ENCODE results near the gene SNX9. TPM values are rescaled to one million over a fixed set of nuclear protein-coding genes. Genes with fewer than 3 reads are reported as not detected.

Gene SNX9
- polyA plus RNA-seq, 2 of the 4 experiments (the other 2 are of a cell fraction): 13.9 to 29.8 TPM

GRCh38 chr6:157867155-157867559 lies 44.1 kb downstream of the SNX9 start (continued):
- TF ChIP-seq SMC3 (IDR thresholded peaks at IDR 0.05): no peak
- no peak for TF ChIP-seq JUN (IDR thresholded peaks at IDR 0.05)
- TF ChIP-seq SREBF2 (IDR thresholded peaks at IDR 0.05): no peak

GRCh38 chr6:157867981-157868380 lies 44.9 kb downstream of the SNX9 start:
- ATAC-seq: no peak
- H3K4me3 ChIP-seq: no peak overlapping the region
- H3K4me1 ChIP-seq: peaks cover 25% of the 10 kb centered on the region
- ChIA-PET CTCF (interaction anchor here (2.0 kb wide), 1 partner anchor 106 kb away, joined by 4 read pairs; no protein-coding TSS in a partner anchor), POLR2A (no interaction called here)
- H3K4me2 ChIP-seq: no peak overlapping the region
- no peak for FAIRE-seq
- H3K27ac ChIP-seq: no peak overlapping the region
- no peak for DNase-seq (ENCODE audit: low read depth in 1 of 2, low spot score in 1 of 2)
- H3K9me3 ChIP-seq: no peaks in the 10 kb centered on the region
- no peak for TF ChIP-seq CHD2 (IDR thresholded peaks at IDR 0.05; ENCODE audit: low read length, partially characterized antibody)
- TF ChIP-seq ZSCAN20 (CRISPR knock-in tag; IDR thresholded peaks at IDR 0.05): no peak
- no peak for TF ChIP-seq KDM1A (IDR thresholded peaks at IDR 0.05; ENCODE audit: low read depth)
- TF ChIP-seq HEYL (CRISPR knock-in tag; IDR thresholded peaks at IDR 0.05): no peak
- no peak for TF ChIP-seq ATOH8 (CRISPR knock-in tag; IDR thresholded peaks at IDR 0.05; ENCODE audit: low read depth)
- no peak for TF ChIP-seq POLR2A (IDR thresholded peaks at IDR 0.05; ENCODE audit: low read length)
- no peak for TF ChIP-seq MAX (IDR thresholded peaks at IDR 0.05)
- TF ChIP-seq NPAS2 (CRISPR knock-in tag; IDR thresholded peaks at IDR 0.05; ENCODE audit: borderline replicate concordance): no peak
- TF ChIP-seq JUN (IDR thresholded peaks at IDR 0.05): no peak
- no peak for TF ChIP-seq HES2 (IDR thresholded peaks at IDR 0.05)
- TF ChIP-seq MAFK (IDR thresholded peaks at IDR 0.05; ENCODE audit: partially characterized antibody): no peak
- TF ChIP-seq PHF8 (IDR thresholded peaks at IDR 0.05; ENCODE audit: borderline replicate concordance, low read depth): no peak

- Histone ChIP-seq H3K27ac (no peak overlapping the region), H3K4me3 (no peak overlapping the region), H3K4me1 (peaks cover 25% of the 10 kb centered on the region), H3K4me2 (no peak overlapping the region), H3K9me3 (no peaks in the 10 kb centered on the region)
- TF ChIP-seq CEBPB (IDR thresholded peaks at IDR 0.05) (no peak), ATOH8 (CRISPR knock-in tag; IDR thresholded peaks at IDR 0.05; ENCODE audit: low read depth) (no peak), E2F6 (IDR thresholded peaks at IDR 0.05; ENCODE audit: borderline replicate concordance, low read depth) (no peak), POLR2AphosphoS2 (conservative IDR thresholded peaks at IDR 0.05; ENCODE audit: low read length) (no peak), BHLHE40 (IDR thresholded peaks at IDR 0.05; ENCODE audit: low read depth, low read length) (no peak), HEYL (CRISPR knock-in tag; IDR thresholded peaks at IDR 0.05) (no peak), ESRRA (IDR thresholded peaks at IDR 0.05; ENCODE audit: borderline replicate concordance, low read length) (no peak), CBX8 (IDR thresholded peaks at IDR 0.05) (no peak), FOXS1 (CRISPR knock-in tag; IDR thresholded peaks at IDR 0.05) (no peak), JUN (IDR thresholded peaks at IDR 0.05) (no peak), TFCP2L1 (CRISPR knock-in tag; IDR thresholded peaks at IDR 0.05) (no peak), REST (IDR thresholded peaks at IDR 0.05) (no peak)
- 85% methylated on average over 10 of the region's 10 CpGs for WGBS (ENCODE audit: missing lambda C conversion rate)
- ChIA-PET CTCF (interaction anchor here (2.0 kb wide), 1 partner anchor 107 kb away, joined by 4 read pairs; no protein-coding TSS in a partner anchor), POLR2A (no interaction called here)
- DNase-seq (ENCODE audit: low read depth in 1 of 2, low spot score in 1 of 2): no peak
- ATAC-seq: no peak
- FAIRE-seq: no peak
These were observed 45.8 kb downstream of the SNX9 start for GRCh38 chr6:157868835-157869234.

Data from A549 (cell line).